Upper lobe of left lung (tissue), 4 donors: Measurements from ENCODE around the gene OTOS.

Experiments used
- EP300 ChIP-seq, 4 donors: sonication (generic); formaldehyde crosslinking; IDR thresholded peaks; one replicate each; pipeline ENCODE4 v1.5.1; 2017; ENCODE audit warnings: antibody characterized with exemption in 4 of 4, control low read depth in 2 of 4
- POLR2A ChIP-seq, 4 donors: fragments of 450-650 bp; IDR thresholded peaks; one replicate each; pipeline ENCODE4 v1.5.1; 2016 to 2017; ENCODE audit warnings: antibody characterized with exemption in 4 of 4, mild to moderate bottlenecking in 2 of 4

DNA sequence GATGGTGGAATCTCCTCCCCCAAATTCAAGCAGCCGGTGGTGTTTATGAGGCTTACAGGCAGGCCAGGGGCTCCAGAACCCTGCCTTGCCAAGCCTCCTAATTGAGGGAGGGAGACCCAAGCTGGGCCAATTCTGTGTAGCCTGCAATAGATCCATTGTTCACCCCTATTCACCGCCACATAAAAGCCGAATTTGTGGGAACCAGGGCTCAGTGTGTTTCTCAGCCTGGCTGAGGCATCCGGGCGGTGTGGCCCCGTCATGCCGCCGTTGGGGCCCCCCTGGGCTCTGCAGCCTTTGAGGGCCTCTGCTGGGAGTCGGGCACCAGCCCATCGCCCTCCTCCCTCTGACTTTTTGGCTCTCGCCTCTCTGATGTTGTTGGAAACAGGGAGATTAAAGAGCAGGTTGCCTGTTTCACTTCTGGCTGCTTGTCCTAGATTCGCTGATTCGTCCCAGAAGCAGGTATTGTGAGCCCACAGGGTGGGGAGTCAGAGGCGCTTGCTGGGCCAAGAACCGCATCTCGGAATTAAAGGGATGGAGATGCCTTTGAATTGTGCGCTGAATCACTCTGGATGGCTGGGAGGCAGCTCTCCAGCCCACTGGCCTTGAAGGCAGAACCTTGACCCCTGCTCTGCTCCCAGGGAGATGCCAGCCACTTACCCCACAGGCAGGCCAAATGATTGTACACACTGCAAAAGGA, 14.7 kb upstream of the OTOS start:
- no peak for TF ChIP-seq POLR2A (IDR thresholded peaks at IDR 0.05)
- no peak for TF ChIP-seq EP300 (IDR thresholded peaks at IDR 0.05)
